Endothelial cell of umbilical vein (primary cell): Measurements from ENCODE around the gene PARP9.

Experiments
- CTCF ChIP-seq, 2 donors: IDR thresholded peaks; 1 replicate in 1 of 2; 2 replicates in 1 of 2; pipeline ENCODE4 v1.5.1; 2011; ENCODE audit warnings: low read length in 2 of 2, mild to moderate bottlenecking in 2 of 2, moderate library complexity in 2 of 2, control low read depth in 1 of 2, inconsistent platforms in 1 of 2, low read depth in 1 of 2; ENCODE audit not compliant: insufficient read depth in 1 of 2; ENCODE audit errors: extremely low read depth in 1 of 2
- MAX ChIP-seq: IDR thresholded peaks from 2 replicates; pipeline ENCODE4 v1.6.1; 2011; ENCODE audit not compliant: insufficient read depth, insufficient read length

- TF ChIP-seq CTCF (IDR thresholded peaks at IDR 0.05; ENCODE audit: extremely low read depth in 1 of 2, insufficient read depth in 1 of 2, low read depth in 1 of 2, low read length in 2 of 2): no peak
- no peak for TF ChIP-seq MAX
These were observed 8.6 kb downstream of the PARP9 start for GRCh38 chr3:122555275-122556071.
